Stimulated activated CD4-positive, alpha-beta T cell treated with anti-CD3 and anti-CD28 coated beads, Interleukin-4, amount 100 ng/mL, for 4 hours (primary cell): ENCODE results near the gene RASGRP2.

Source experiments
- DNase-seq, 2 experiments: peaks; one replicate each; pipeline ENCODE4 v3.0.0-alpha.2; 2020

Gene RASGRP2

GRCh38 chr11:64736654-64737053 lies 7.3 kb downstream of the RASGRP2 start:
- DNase-seq: no peak

DNA sequence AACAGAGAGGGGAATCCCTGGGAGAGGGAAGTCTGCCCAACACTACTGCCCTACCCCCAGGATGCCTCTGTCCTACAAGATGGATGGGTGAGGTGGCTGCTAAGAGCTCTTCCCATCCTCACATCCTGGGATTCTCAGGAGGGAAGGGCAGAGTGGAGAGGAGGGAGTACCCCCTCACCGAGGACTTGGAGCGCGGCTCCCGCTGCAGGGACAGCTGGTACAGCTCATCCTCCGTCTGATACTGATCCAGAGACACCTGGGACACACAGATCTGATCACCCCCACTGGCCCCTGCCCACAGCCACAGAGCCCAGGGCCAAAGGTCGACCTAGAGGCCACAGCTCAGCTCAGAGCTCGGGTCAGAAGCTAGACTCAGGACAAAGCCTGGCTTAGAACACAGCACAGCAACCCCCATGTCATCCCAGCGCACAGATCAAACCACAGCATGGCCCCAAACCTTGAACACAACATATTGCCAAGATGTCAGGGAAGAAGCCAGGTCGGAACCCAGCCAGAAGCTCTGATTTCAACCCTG lies 8.2 kb downstream of the RASGRP2 start:
- no peak for DNase-seq

GRCh38 chr11:64734811-64735724 lies 8.9 kb downstream of the RASGRP2 start:
- DNase-seq: no peak

DNA sequence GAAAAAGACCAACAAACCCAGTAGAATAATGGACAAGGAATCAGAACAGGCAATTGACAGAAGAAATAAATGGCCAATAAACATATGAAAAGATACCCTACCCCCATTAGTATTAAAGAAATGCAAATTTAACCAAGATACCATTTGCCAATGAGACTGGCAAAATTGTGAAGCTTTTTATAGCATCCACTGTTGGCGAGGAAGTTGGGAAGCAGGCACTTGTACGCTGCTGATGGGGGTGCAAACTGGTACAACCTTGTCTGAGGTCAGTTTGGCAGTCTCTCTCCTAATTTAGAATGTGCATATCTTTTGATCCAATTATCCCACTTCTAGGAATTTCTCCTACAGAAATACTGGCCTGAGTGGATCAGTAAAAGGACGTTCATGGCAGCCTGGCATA lies 12.3 kb downstream of the RASGRP2 start:
- DNase-seq: no peak

DNA sequence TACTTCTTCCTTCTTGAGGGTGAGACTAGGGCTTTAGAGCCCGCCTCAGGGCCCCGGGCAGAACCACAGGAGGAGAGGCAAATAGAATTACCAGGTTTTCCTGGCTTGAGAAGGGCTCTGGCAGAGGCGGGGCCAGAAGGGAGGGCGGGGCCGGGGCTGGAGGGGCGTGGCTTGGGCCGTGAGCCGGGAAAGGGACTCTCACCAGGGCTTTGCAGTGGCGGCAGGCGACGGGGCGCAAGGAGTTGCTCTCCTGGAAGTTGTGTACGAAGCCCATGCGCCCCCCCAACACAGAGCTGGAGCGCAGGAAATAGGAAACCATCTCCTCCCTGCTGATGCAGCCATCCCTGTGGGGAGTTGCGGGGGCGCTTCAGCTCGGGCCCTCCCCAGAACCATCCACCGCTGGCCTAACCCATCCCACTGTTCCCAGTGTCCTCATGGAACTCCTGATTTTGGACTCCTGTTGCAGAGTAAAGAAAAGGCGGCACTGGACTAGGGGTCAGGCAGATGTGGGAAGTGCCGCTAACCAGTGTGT lies 14.0 kb downstream of the RASGRP2 start:
- DNase-seq: peak in 1 of 2 experiments; percentile 29

DNA sequence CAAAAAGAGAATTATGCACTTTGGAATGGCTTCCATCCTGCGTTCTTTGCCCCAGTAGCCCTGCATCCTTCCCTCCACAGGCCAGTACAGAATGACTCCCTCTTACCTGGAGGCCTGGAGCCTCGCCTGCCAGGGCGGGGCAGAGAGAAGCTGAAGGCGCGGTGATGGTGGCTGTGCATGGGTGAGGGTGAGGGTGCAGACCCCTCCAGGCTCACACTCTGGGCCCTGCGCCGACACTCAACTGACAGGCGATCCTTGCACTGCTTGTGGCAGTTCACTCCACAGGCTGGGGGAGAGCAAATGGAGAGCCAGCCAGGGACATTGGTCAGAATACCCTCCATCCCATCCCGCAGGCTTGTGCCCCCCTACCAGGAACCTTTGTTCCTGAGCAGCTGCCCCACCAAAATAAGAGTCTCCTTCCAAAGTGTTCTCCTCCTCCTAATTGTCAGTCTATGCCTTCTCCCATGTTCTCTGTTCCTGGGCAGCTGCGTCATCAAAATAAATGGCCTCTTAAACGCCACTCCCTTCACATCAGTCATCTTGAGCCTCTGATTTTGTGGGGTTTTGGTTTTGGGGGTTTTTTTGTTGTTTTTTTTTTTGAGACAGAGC lies 15.1 kb downstream of the RASGRP2 start:
- DNase-seq: no peak

DNA sequence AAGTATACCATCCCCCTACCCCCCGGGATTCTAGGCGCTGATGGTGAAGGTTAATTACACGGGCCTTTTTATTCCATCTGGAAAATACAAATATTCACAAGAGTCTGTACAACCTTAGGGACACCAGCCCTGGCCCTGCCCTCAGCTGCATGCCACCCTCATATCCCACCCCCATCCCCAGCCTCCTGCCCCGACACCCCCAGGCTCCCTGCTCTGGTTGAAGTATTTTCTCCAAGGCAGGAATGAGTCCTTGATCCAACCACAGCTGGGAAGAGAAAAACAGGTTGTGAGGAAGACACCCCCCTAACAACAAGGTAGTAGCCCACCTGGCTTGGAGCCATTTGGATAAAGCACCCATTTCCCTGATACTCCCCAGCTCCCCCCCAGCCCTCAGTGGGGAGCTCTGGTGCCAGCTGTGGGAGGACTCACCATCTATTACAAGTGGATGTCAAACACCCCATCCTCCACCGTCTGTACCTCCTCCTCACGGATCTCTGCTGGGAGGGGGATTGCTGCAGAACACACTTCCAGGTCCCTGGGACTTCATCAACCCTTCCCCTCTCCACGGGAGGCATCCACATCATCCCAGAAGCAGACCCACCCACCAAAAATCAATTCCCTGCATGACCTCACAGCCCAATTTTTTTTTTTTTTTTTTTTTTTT lies 16.9 kb downstream of the RASGRP2 start:
- DNase-seq: no peak

DNA sequence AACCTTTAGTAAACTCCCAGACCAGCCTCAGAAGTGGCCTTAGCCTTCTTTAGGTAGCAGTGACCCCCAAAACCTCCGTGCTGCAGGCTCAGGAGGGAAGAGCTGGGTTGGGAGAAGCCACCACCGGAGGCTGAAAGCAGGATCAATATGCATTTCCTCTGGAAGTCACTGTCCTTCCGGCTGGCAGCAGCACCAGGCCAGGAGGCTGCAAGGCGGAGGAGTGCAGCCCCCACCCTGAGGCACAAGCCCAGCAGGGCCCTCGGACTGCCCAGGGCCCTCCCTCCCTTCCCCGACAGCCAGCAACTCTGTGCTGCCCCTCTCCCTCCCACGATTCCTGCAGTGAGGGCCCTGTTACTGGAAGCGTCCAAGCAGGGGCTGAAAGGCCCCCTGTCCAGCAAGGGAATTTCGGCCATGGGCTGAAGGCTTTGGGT lies 17.7 kb downstream of the RASGRP2 start:
- DNase-seq: no peak

DNA sequence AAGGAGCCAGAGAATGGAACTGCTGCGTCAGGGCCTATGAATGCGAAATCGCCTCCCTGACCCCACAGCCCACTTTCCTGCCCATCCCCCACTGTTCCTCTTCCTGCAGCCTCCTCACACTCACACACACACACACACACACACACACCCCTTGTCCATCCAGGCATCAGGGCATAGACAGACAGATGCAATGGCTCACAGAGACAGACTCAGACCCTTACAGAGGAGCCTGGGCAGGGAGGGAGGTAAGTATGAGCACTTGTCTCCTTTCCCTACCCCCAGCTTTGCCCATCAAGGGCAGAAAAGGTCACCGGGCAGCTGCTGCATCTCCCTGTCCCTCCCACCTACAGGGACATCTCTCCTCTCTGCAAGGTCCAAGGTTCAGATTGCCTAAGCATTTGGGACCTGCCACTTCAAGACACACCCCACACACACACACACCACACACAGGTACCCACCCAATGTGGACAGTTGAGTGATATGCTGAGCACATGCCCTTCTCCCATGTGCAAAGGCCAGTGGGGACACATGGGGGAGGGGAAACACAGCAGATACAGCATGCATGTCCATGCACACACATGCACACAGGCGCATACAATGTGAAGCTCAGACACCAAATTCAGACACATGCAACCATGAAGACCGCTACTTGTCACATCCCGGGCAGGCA lies 18.9 kb downstream of the RASGRP2 start:
- DNase-seq: no peak

DNA sequence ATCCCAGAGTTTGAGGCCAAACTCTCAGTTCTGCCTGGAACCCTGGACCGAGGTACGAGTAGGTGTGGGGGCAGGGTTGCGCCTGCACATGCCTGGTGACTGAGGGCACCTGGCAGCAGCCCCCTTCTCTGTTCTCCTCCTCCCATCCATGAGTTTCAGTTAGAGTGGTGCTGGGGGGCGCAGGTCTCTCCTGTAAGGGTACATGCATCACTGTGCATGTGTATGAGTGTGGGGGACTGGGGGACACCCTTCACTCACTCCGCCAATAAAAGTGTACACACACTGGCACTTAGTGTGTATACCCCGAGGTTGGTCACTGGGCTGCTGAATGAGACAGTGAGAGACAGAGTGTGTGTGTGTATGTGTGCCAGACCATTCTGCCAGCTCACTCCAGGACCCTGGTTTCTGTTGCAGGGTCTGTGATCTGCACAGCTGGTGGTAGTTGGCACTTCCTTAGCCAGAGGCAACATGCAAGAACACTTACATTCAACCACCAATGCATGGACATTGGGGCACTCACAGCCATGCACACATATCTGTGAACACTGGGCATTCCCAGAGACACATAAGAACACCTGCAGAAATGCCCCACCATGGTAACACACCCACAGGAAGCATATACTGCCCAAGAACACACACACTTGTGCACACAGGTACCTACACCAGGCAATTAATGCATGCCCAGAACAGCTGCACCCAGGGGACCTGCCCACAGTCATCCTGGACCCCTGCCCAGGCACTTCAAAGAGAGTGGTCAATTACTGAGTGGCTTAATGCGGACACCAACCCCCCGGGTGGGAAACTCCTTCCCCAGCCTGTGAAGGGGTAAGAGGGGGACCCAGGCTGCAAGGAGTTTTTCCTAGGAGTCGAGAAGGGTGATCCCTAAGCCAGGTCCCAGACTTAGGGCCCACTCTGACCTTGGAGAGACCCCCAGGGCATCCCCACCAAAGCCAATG lies 19.8 kb downstream of the RASGRP2 start:
- DNase-seq: no peak

DNA sequence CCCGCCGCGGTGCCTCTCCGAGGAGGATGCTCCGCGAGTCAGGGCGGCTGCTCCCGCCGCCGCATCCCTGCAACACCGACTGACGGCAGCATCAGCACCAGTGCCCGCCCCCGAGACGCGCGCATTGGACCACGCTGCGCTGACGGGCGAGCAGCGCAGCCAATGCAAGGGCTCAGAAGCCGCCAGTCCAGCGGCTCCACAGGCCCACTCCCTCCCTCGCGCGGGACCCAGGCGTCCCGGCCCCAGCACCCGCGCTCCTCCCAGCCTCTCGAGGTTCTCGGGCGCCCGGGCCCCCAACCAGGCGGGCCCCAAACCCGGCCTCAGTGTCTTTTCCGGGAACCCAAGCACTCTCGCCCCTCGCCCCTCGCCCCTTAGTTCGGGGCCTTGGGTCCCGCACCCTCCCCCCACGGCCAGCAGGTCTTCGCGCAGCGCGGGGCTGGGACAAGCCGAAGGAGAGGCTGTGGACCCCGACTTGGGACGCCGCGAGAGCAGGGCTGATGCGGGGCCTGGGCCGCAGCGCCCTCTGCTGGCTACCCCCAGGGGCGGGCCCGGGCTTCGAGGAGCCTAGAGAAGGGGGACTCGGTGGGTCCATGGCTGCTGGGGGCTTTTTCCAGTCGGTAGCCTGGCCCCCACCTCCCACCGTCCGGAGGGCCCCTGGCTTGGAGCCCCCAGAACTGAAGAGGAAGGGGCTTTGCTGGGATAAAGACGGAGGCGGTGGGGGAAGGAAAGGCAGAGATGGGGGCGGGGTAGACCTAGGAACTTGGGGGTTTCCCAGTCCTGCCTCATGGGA lies 20.6 kb downstream of the RASGRP2 start, which contains the start of gene NRXN2:
Gene NRXN2, minus strand, starts transcription at position 81 of the 790 bp plus-strand sequence. CDS start 9,498 bp downstream, outside the sequence.
- peak; percentile 83 to 84 for DNase-seq

- no peak for DNase-seq
Observed at GRCh38 chr11:64722141-64723065, 21.5 kb downstream of the RASGRP2 start.

GRCh38 chr11:64721359-64721699 lies 22.6 kb downstream of the RASGRP2 start:
- no peak for DNase-seq

DNA sequence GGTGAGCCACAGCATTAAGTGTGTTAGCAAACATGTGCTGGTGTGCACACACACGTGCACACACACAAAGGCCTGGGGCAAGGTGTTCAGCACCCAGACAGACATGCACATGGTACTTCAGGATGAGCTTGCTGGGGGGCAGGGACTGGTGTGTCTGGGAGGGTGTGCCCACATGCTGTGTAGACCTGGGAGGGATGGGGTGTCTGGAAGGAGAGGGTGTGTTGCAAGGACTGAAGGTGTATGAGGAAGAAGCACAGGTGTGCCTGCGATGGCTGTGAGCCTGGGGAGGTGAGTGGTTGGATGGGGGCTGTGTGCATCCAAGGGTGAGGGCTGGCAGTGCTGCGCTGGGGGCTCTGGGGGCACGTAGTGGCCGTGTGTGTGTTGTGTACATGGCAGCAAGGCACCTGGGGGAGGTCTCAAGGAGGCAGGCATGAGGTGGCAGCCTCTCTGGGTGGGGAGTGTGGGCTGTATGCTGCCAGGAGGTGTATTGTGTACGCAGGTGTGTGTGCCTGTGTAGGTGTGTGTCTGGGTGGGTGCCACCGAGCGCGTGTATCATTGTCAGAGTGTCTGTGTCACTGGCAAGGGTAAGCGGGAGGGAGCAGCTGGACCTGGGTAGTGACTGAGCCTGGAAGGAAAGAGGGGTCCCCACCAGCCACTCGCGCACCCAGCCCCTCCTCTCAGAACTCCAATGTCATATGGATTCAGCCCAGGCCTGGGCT lies 23.1 kb downstream of the RASGRP2 start:
- DNase-seq: no peak

GRCh38 chr11:64720167-64720566 lies 23.8 kb downstream of the RASGRP2 start:
- no peak for DNase-seq

DNA sequence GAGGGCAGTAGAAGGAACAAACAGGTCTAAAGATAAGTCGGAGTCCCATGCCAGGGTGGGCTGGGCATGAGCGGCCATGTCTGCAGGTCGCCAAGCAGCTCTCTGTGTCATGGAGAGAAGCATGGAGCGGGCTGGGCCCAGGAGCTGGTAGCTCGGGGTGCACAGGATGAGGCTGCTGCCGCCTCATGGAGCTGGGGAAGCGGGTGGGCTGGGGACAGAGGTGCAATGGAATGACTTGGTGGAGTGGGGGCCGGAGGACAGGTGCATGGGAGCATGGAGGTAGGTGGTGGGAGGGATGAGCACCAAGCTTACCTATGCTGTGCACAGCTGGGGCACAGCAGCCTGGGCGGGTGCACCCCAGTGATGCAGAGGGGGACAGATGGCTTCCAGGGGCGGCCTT lies 24.5 kb downstream of the RASGRP2 start:
- no peak for DNase-seq

GRCh38 chr11:64718780-64719124 lies 25.2 kb downstream of the RASGRP2 start:
- DNase-seq: no peak

- DNase-seq: no peak
Observed at GRCh38 chr11:64718084-64718779, 25.7 kb downstream of the RASGRP2 start.
